NCI-H2171 (cell line): ENCODE data around the gene NPEPL1.
"Not testable (repeated sequence)": the region's sequence is repeated elsewhere in the genome, so short reads cannot be mapped to it uniquely, and the experiment has no call there.

Experiments
- DNase-seq: peaks from one replicate; lab custom pipeline; 2025; lab: John Stamatoyannopoulos, UW

The NPEPL1 gene

GRCh38 chr20:58712806-58713731 lies 20.5 kb downstream of the NPEPL1 start:
- DNase-seq: no peak

DNA sequence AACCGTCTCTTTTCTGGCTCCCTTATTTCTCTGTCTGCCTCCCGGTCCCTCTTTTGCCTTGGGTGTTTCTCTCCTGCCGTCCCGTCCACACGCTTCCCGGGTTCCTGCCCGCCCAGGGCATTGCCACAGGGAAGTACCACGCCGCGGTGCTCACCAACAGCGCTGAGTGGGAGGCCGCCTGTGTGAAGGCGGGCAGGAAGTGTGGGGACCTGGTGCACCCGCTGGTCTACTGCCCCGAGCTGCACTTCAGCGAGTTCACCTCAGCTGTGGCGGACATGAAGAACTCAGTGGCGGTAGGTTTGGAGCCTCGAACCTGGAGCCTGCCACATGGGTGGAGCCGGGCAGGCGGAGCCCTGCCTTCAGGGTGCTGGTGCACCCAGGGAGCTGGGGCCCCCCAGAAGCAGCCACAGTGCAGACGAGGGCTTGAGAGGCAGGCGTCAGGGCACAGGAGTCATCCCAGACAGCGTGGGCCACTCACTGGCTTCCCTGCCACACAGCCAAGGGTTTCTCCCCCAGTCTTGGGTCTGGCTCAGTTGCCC lies 21.3 kb downstream of the NPEPL1 start:
- DNase-seq: no peak

- no peak for DNase-seq
Observed at GRCh38 chr20:58714340-58714922, 21.8 kb downstream of the NPEPL1 start.

GRCh38 chr20:58714923-58715351 lies 22.3 kb downstream of the NPEPL1 start:
- DNase-seq: no peak

DNA sequence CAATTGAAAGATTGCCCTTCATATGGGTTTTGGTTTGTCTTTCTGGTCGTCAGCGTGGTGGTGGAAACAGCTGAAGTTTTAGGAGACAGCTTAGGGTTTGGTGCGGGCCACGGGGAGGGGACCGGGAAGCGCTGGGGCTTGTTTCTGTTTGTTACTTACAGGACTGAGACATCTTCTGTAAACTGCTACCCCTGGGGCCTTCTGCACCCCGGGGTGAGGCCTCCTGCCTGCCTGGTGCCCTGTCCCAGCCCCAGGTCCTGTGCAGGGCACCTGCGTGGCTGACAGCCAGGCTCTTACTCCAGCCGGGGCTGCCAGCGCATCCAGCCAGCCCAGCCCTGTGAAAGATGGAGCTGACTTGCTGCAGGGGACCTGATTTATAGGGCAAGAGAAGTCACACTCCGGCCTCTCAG lies 22.8 kb downstream of the NPEPL1 start:
- no peak for DNase-seq

- DNase-seq: no peak
Observed at GRCh38 chr20:58715801-58716475, 23.3 kb downstream of the NPEPL1 start.

DNA sequence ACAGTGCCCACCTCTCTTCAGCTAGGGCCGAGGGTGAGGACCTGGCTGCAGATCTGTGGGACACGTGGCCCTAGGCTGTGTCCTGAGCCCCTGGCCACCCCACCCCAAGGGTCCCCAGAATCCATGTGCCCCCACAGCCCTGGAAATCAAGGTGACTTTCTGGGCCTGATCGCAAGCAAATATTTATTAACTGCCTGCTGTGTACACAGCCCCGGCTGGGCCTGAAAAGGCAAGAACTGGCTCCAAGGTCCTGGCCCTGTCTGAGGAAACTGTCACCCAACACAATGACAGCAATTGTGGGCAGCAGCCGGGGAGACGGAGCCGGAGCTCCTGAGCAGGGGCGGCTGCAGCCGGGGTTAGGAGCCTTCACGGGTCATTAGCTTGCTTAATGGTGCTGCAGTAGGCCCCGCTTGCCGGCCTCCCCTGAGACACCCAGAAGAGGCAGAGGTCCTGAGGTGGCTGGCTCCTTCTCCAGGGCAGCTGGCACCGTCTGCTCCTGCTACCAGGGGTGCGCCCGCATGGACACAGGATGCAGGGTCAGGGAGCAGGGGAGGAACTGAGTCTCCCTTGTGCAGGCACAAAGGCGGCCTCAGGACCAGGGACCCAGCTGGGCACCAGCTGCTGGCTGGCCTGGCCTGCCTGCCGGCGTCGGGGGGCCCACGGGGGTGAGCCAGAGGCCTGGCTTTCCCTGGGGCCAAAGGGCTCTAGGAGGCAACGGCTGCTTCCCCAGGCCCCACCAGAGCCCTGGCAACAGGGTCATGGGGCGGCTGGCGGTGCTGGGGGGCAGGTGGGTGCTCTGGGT lies 24.1 kb downstream of the NPEPL1 start:
- DNase-seq: no peak

DNA sequence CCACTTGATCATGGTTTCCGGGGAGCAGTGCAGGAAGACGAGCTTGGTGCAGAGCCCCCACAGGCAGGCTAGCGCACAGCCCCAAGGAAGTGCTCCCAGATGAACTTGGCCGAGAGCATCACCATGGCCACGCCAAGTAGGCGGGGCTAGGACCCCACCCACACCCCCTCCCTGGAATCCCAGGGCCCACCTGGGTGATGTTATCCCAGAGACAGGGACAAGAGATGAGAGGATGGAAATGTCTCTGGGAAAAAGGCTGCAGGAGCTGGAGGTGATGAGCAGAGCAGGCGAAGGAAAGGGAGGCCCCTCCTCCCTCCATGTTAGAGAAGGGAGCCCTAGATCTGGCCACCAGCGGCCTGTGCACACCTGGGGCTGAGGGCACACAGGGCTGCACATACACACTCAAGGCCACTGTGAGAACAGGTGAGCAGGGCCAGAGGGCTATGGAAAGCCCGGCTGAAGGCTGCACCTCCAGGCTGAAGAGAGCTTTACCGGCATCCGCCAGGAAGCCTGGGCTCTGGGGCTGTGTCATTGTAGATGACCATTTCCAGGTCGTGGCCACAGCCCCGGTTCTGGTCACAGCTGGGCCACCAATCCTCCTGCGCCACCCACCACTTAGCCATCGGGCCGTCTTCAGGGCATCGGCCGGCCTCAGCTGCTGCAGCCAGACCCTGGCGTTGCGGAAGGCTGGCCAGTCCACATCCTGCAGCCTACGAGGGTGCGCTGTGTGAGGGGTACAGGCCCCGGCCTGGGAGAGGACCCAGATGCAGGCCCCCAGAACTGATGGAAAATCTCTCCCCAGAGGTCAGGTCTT lies 24.9 kb downstream of the NPEPL1 start:
- DNase-seq: no peak

GRCh38 chr20:58718121-58718563 lies 25.5 kb downstream of the NPEPL1 start:
- DNase-seq: no peak

- no peak for DNase-seq
Observed at GRCh38 chr20:58718729-58719128, 26.1 kb downstream of the NPEPL1 start.

DNA sequence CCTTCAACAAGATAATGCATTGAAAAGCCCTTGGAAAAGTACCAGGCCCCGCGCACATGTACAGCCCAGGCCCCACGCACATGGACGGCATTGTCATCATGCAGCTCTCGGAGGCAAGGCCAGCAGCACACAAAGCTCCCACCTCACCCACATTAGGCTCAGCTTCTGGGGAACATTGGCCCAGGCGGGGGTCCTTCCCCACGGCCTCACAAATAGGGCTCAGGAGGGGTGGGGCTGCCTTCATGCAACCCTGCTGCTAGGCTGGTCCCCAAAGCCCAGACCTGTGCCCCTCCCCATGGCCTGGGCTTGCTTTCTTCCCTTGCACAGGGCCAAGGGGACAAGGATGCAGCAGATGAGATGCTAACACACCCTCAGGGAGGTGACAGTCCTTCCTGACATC lies 26.7 kb downstream of the NPEPL1 start:
- DNase-seq: no peak

- DNase-seq: no peak
Observed at GRCh38 chr20:58719971-58720371, 27.4 kb downstream of the NPEPL1 start.

DNA sequence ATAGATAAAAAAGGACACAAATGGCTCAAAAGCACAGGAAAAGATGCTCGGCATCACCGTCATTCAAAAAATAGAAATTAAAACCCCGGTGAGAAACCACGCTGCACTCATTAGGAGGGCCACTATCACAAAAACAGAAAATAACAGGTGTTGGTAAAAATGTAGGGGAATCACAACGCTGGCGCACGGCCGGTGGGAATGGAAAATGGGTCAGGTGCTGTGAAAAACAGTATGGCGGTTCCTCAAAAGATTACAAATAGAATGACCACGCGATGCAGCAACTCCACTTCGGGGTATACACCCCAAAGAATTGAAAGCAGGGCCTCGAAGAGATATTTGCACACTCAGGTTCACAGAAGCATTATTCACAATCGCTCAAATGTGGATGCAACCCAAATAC lies 28.3 kb downstream of the NPEPL1 start:
- DNase-seq: no peak

- DNase-seq: no peak
Observed at GRCh38 chr20:58721951-58722778, 29.6 kb downstream of the NPEPL1 start.

- DNase-seq: no peak
Observed at GRCh38 chr20:58722877-58723627, 30.5 kb downstream of the NPEPL1 start.

- DNase-seq: no peak
Observed at GRCh38 chr20:58723628-58723984, 31.0 kb downstream of the NPEPL1 start.

- DNase-seq: not testable (repeated sequence)
Observed at GRCh38 chr20:58726156-58726555, 33.6 kb downstream of the NPEPL1 start.

- no peak for DNase-seq
Observed at GRCh38 chr20:58731192-58731591, 38.6 kb downstream of the NPEPL1 start.

DNA sequence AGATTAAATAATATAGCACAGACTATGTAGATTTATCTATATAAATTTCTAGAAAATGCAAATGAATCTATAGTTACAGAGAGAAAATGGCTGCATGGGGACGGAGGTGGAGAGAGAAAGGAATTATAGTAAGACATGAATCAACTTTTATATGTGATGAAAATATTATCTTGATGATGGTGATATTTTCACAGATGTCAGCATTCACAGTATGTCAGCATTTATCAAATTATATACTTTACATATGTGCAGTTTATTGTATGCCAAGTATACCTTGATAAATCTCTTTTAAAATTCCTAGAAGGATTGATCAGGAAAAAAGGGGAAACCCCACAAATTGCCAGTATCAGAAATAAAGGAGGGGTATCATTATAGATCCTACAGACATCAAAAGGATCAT lies 44.6 kb downstream of the NPEPL1 start:
- DNase-seq: no peak
